Left hindlimb (tissue), 1 donor: Measurements from ENCODE around the gene PDE9A.
A peak's percentile ranks its signal among the peaks of the same experiment; 100 is the strongest.
"Not testable (repeated sequence)": the region's sequence is repeated elsewhere in the genome, so short reads cannot be mapped to it uniquely, and the experiment has no call there.

Experiments used
- DNase-seq: peaks from one replicate; pipeline ENCODE4 v3.0.0-alpha.2; 2018

PDE9A gene

GRCh38 chr21:42653231-42654061 is at the start of gene PDE9A:
TSS of gene PDE9A (plus strand) at chr21:42653621. CDS start at chr21:42653815, 194 bp downstream.
- DNase-seq: peak; percentile 76

- no peak for DNase-seq
These were observed 46.3 kb upstream of the PDE9A start for GRCh38 chr21:42607102-42607501.

GRCh38 chr21:42607525-42608102 is 45.8 kb upstream of the PDE9A start:
- DNase-seq: no peak

- no peak for DNase-seq
These were observed 45.0 kb upstream of the PDE9A start for GRCh38 chr21:42608446-42608845.

- DNase-seq: no peak
These were observed 43.6 kb upstream of the PDE9A start for GRCh38 chr21:42609811-42610210.

GRCh38 chr21:42611852-42612251 is 41.6 kb upstream of the PDE9A start:
- DNase-seq: no peak

GRCh38 chr21:42612390-42612789 is 41.0 kb upstream of the PDE9A start:
- DNase-seq: no peak

- no peak for DNase-seq
These were observed 39.7 kb upstream of the PDE9A start for GRCh38 chr21:42613756-42614155.

- DNase-seq: no peak
These were observed 39.0 kb upstream of the PDE9A start for GRCh38 chr21:42614396-42614795.

- no peak for DNase-seq
These were observed 38.5 kb upstream of the PDE9A start for GRCh38 chr21:42614811-42615351.

- DNase-seq: not testable (repeated sequence)
These were observed 38.0 kb upstream of the PDE9A start for GRCh38 chr21:42615377-42615776.

GRCh38 chr21:42615924-42616323 is 37.5 kb upstream of the PDE9A start:
- no peak for DNase-seq

- DNase-seq: no peak
These were observed 37.0 kb upstream of the PDE9A start for GRCh38 chr21:42616446-42616845.

- DNase-seq: no peak
These were observed 36.5 kb upstream of the PDE9A start for GRCh38 chr21:42616941-42617340.

GRCh38 chr21:42617486-42617885 is 35.9 kb upstream of the PDE9A start:
- no peak for DNase-seq

GRCh38 chr21:42618707-42619102 is 34.7 kb upstream of the PDE9A start:
- no peak for DNase-seq

- no peak for DNase-seq
These were observed 34.3 kb upstream of the PDE9A start for GRCh38 chr21:42619166-42619565.

GRCh38 chr21:42619841-42620240 is 33.6 kb upstream of the PDE9A start:
- DNase-seq: no peak

GRCh38 chr21:42621166-42621818 is 32.1 kb upstream of the PDE9A start:
- no peak for DNase-seq

- DNase-seq: peak; percentile 48
These were observed 31.6 kb upstream of the PDE9A start for GRCh38 chr21:42621819-42622177.

- DNase-seq: no peak
These were observed 31.1 kb upstream of the PDE9A start for GRCh38 chr21:42622284-42622683.

GRCh38 chr21:42623694-42624093 is 29.7 kb upstream of the PDE9A start:
- DNase-seq: no peak

- DNase-seq: no peak
These were observed 29.2 kb upstream of the PDE9A start for GRCh38 chr21:42624095-42624790.
